Measurements from ENCODE around the gene TRDMT1. TPM values are rescaled to one million over a fixed set of nuclear protein-coding genes. Genes with fewer than 3 reads are reported as not detected.

TRDMT1 gene
- total RNA-seq, 2 donors from 2014 or later: 7.3 to 7.5 TPM

DNA sequence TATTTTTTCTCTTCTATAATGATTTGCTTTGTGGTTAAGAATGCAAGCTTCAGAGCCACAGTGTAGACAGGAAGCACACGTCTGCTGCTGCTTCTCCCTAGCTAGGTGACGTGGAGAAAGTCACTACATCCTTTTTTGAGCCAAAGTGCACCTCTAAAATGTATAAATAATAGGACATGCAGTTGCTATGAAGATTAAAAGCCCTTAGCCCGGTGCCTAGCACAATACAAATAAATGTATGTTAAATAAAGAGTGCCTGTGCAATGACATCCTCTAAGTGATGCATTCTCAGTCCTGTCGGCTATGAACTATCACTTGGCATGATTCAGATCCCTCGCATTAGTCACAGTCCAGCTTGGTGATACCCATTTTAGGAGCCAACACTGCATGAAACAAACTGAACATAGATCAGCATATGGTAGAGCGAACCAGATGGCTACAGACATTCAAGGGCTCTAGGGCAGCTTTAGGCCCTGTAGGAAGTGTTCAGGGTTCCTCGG, 4.8 kb upstream of the TRDMT1 start:
- H3K36me3 ChIP-seq (replicated peaks in 1 of 2; ENCODE audit: insufficient read depth in 1 of 2, low read depth in 2 of 2): no peaks in the 10 kb centered on the region
- ATAC-seq (no peak), DNase-seq (no peak)
- H3K9me3 ChIP-seq: no peaks in the 10 kb centered on the region
- no peak overlapping the region for H3K4me3 ChIP-seq
- H3K27ac ChIP-seq: peak overlapping the region in 1 of 4 donors; percentile 6
- no peak for TF ChIP-seq POLR2A (IDR thresholded peaks at IDR 0.05)
- TF ChIP-seq, protein P1, sequence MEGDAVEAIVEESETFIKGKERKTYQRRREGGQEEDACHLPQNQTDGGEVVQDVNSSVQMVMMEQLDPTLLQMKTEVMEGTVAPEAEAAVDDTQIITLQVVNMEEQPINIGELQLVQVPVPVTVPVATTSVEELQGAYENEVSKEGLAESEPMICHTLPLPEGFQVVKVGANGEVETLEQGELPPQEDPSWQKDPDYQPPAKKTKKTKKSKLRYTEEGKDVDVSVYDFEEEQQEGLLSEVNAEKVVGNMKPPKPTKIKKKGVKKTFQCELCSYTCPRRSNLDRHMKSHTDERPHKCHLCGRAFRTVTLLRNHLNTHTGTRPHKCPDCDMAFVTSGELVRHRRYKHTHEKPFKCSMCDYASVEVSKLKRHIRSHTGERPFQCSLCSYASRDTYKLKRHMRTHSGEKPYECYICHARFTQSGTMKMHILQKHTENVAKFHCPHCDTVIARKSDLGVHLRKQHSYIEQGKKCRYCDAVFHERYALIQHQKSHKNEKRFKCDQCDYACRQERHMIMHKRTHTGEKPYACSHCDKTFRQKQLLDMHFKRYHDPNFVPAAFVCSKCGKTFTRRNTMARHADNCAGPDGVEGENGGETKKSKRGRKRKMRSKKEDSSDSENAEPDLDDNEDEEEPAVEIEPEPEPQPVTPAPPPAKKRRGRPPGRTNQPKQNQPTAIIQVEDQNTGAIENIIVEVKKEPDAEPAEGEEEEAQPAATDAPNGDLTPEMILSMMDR (IDR thresholded peaks at IDR 0.05): no peak
- intact Hi-C loops (cut with DNase I): no loop called here
- H3K27me3 ChIP-seq: no peaks in the 10 kb centered on the region
- WGBS, 2 donors: 66 to 71% methylated on average over 7 of the region's 7 CpGs
- H3K4me1 ChIP-seq: peaks cover 5% of the 10 kb centered on the region

GRCh38 chr10:17203416-17203815, 1.9 kb upstream of the TRDMT1 start:
- H3K27ac ChIP-seq: no peak overlapping the region
- no peaks in the 10 kb centered on the region for H3K27me3 ChIP-seq
- ATAC-seq: no peak
- no peaks in the 10 kb centered on the region for H3K36me3 ChIP-seq (replicated peaks in 1 of 2; ENCODE audit: insufficient read depth in 1 of 2, low read depth in 2 of 2)
- H3K4me1 ChIP-seq: peaks cover 15% of the 10 kb centered on the region
- H3K4me3 ChIP-seq: no peak overlapping the region
- TF ChIP-seq, protein P1 (IDR thresholded peaks at IDR 0.05): no peak
- TF ChIP-seq POLR2A (IDR thresholded peaks at IDR 0.05): no peak
- intact Hi-C loops (cut with DNase I): no loop called here
- DNase-seq: no peak
- WGBS, 2 donors: 18 to 27% methylated on average over 3 of the region's 3 CpGs
- no peaks in the 10 kb centered on the region for H3K9me3 ChIP-seq

- Histone ChIP-seq H3K4me1 (peaks cover 15% of the 10 kb centered on the region), H3K9me3 (no peaks in the 10 kb centered on the region), H3K36me3 (replicated peaks in 1 of 2; ENCODE audit: insufficient read depth in 1 of 2, low read depth in 2 of 2) (no peaks in the 10 kb centered on the region), H3K27me3 (no peaks in the 10 kb centered on the region), H3K4me3 (no peak overlapping the region), H3K27ac (no peak overlapping the region)
- intact Hi-C loops (cut with DNase I): no loop called here
- DNase-seq (no peak), ATAC-seq (no peak)
- WGBS, 2 donors: 80 to 84% methylated on average over 4 of the region's 4 CpGs
- no peak for TF ChIP-seq POLR2A (IDR thresholded peaks at IDR 0.05)
- TF ChIP-seq, protein P1 (IDR thresholded peaks at IDR 0.05): no peak
Measured at GRCh38 chr10:17202999-17203398, 1.5 kb upstream of the TRDMT1 start.

- Histone ChIP-seq H3K4me1 (peaks cover 15% of the 10 kb centered on the region), H3K36me3 (replicated peaks in 1 of 2; ENCODE audit: insufficient read depth in 1 of 2, low read depth in 2 of 2) (no peaks in the 10 kb centered on the region), H3K4me3 (no peak overlapping the region), H3K27ac (no peak overlapping the region), H3K27me3 (no peaks in the 10 kb centered on the region), H3K9me3 (no peaks in the 10 kb centered on the region)
- TF ChIP-seq POLR2A (IDR thresholded peaks at IDR 0.05): no peak
- TF ChIP-seq, protein P1 (IDR thresholded peaks at IDR 0.05): no peak
- ATAC-seq (no peak), DNase-seq (no peak)
- WGBS, 2 donors: 83 to 87% methylated on average over 2 of the region's 2 CpGs
- intact Hi-C loops (cut with DNase I): no loop called here
Measured at GRCh38 chr10:17202506-17202905, 1.0 kb upstream of the TRDMT1 start.

GRCh38 chr10:17201794-17202116, 283 bp upstream of the TRDMT1 start:
- WGBS, 2 donors: 14 to 15% methylated on average over 3 of the region's 3 CpGs
- H3K4me1 ChIP-seq: peaks cover 15% of the 10 kb centered on the region
- no peak for ATAC-seq

More at GRCh38 chr10:17201794-17202116, 283 bp upstream of the TRDMT1 start:
- DNase-seq: no peak
- TF ChIP-seq POLR2A (IDR thresholded peaks at IDR 0.05): no peak
- TF ChIP-seq, protein P1 (IDR thresholded peaks at IDR 0.05): no peak
- peak overlapping the region; percentile 88 to 96 (median 94) for H3K27ac ChIP-seq
- H3K27me3 ChIP-seq: no peaks in the 10 kb centered on the region
- H3K9me3 ChIP-seq: no peaks in the 10 kb centered on the region
- intact Hi-C loops (cut with DNase I): no loop called here
- no peaks in the 10 kb centered on the region for H3K36me3 ChIP-seq (replicated peaks in 1 of 2; ENCODE audit: insufficient read depth in 1 of 2, low read depth in 2 of 2)
- peak overlapping the region in 1 of 2 donors; percentile 50 for H3K4me3 ChIP-seq
